AG04449 (cell line): ENCODE data around the gene RAI1.

ENCODE experiments used
- CTCF ChIA-PET: fragments of 350-600 bp; formaldehyde crosslinking; extraction: SDS; loops from one replicate; lab custom pipeline; 2021; ENCODE audit warnings: antibody characterized with exemption; lab: Yijun Ruan, JAX
- POLR2A ChIA-PET: fragments of 400-600, 350-600 bp; formaldehyde crosslinking; extraction: SDS; loops from one replicate; lab custom pipeline; 2020; ENCODE audit warnings: antibody characterized with exemption, inconsistent platforms; lab: Yijun Ruan, JAX
- DNase-seq: peaks from one replicate; pipeline ENCODE4 v3.0.0-alpha.2; 2010; ENCODE audit warnings: low read depth, low spot score
- H3K4me3 ChIP-seq: 2 replicates; pipeline ENCODE4 v1.5.1; 2011; ENCODE audit warnings: low read depth, mild to moderate bottlenecking, control low read depth, low read length
- TF ChIP-seq, protein P1 (sequence below): IDR thresholded peaks from one replicate; pipeline ENCODE4 v1.5.1; 2011; ENCODE audit warnings: mild to moderate bottlenecking, moderate library complexity, low read length, control low read depth, inconsistent platforms; ENCODE audit not compliant: insufficient read depth; ENCODE audit errors: missing control alignments

RAI1 gene

DNA sequence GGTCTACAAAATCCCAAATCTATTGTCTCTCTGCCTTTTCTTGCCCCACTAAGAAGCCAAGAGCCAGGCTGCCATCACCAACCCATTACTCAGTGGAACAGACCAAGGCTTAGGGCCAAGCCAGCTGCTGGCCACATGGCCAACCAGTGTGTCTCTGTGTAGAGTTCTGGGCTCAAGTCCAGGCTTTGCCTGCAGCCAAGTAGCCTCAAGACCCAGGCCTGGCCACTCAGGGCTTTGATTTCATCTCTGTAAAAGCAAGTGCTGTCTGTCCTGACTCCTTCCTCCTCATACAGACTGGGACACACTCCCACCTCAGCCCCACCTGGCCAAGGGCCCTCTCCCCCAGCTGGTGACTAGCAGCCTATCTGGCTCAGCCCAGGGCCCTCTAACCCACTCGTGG is 140.9 kb downstream of the RAI1 start:
- H3K4me3 ChIP-seq = no peak overlapping the region
- ChIA-PET POLR2A (no interaction called here), CTCF (interaction anchor here (1.0 to 3.6 kb wide), 4 partner anchors 10 to 325 kb away, joined by 3 to 37 read pairs (median 3); no protein-coding TSS in a partner anchor)
- DNase-seq = no peak
- TF ChIP-seq, protein P1, sequence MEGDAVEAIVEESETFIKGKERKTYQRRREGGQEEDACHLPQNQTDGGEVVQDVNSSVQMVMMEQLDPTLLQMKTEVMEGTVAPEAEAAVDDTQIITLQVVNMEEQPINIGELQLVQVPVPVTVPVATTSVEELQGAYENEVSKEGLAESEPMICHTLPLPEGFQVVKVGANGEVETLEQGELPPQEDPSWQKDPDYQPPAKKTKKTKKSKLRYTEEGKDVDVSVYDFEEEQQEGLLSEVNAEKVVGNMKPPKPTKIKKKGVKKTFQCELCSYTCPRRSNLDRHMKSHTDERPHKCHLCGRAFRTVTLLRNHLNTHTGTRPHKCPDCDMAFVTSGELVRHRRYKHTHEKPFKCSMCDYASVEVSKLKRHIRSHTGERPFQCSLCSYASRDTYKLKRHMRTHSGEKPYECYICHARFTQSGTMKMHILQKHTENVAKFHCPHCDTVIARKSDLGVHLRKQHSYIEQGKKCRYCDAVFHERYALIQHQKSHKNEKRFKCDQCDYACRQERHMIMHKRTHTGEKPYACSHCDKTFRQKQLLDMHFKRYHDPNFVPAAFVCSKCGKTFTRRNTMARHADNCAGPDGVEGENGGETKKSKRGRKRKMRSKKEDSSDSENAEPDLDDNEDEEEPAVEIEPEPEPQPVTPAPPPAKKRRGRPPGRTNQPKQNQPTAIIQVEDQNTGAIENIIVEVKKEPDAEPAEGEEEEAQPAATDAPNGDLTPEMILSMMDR = no peak

DNA sequence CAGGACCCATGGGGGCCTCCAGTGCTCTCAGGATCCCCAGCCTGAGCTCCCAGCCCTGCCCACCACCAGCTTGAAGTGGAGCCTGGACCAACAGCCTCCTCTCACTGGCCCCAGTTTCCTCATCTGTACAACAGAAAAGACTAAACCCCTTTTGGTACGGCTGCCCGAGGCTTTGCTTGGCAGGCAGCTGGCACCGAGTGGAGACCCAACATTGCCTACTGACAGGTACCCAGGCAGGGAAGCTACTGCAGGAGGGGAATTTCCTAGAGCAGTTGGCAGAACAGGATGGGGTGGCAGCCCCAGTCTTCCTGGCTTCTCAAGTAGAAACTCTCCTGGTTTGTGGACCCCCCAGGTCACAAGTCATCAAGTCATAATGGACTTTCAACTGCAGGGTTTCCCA is 141.4 kb downstream of the RAI1 start:
- POLR2A ChIA-PET = no interaction called here
- H3K4me3 ChIP-seq = peak overlapping the region; percentile 53; the same call in 1 of the 2 replicates
- no peak for DNase-seq
- TF ChIP-seq, protein P1 = no peak
- CTCF ChIA-PET = interaction anchor here (1.0 to 3.6 kb wide), 3 partner anchors 10 to 326 kb away, joined by 3 to 37 read pairs (median 3); no protein-coding TSS in a partner anchor

DNA sequence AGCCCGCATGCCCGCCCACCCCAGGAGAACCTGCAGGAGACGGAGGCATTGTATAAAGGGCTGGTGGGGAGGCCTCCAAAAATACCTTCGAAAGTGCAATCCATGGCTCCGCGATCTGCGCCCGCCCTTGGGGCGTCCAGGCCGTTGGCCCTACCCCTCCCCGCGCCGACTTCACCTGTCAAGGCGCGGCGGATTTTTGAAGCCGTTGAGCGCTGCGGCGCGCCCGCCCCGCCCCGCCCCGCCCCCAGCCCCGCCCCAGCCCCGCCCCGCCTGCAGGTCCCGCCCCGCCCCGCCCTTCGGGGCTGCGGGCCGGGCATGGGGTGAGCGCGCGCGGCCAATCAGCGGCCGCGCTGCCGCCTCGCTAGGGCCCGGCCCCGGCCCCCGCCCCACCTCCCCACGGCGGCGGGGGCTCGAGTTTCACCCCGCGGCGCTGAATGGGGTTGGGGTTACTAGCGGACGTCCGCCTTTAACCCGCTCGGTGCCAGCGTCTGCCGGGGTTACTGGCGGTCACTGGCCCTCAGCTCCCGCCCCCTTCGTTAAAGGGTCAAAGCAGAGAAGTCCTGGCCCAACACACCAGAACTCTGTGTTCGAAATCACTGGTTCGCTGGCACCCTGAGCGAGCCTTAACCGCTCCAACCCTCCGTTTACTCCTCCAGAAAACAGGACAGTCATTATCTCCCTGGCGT is 142.3 kb downstream of the RAI1 start:
- ChIA-PET CTCF (interaction anchor here (0.8 to 4.5 kb wide), 2 partner anchors 11 to 93 kb away, joined by 3 to 21 read pairs; no protein-coding TSS in a partner anchor), POLR2A (interaction anchor here (0.7 to 0.9 kb wide), 2 partner anchors 9 to 12 kb away, joined by 3 read pairs; no protein-coding TSS in a partner anchor)
- TF ChIP-seq, protein P1 = no peak

DNA sequence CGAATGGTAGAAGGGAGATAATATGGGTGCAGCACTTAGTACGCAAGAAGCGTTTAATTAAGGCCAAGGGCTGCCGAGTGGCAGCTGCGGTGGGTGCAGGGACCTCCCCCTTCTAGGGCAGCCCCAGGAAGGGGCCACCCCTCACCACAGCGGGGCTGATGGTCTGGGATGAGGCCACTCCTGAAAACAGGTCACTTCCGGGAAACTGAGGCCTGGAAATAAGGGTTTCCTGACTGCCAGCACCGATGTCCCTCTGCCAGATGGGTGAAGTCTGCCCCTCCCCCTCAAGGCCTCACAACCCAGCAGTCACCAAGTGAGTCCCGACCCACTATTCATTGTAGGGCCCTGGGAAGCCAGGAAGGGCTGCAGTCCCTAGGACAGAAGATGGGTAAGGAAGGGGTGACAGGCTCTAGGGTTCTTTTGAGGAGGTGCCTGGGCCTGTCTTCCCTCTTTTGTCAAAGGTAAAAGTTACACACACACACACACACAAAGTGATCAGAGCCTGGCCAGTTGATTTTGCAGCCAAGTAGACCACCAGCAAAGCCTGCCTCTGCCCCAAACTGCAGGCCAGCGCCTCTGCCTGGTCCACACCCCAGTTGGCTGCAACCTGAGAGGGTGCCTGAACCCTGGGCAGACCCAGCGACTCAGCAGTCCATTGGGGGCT is 143.0 kb downstream of the RAI1 start:
- ChIA-PET POLR2A (interaction anchor here (0.9 to 1.4 kb wide), 2 partner anchors 9 to 12 kb away, joined by 3 to 6 read pairs; partner anchors contain the start of gene SREBF1), CTCF (interaction anchor here (0.8 to 4.5 kb wide), 2 partner anchors 12 to 94 kb away, joined by 3 to 21 read pairs; no protein-coding TSS in a partner anchor)
- no peak for DNase-seq
- TF ChIP-seq, protein P1 = no peak
- peak overlapping the region; percentile 36 for H3K4me3 ChIP-seq

More for the DNA sequence above, 142.3 kb downstream of the RAI1 start:
- no peak for DNase-seq
- H3K4me3 ChIP-seq = peak overlapping the region; percentile 53

DNA sequence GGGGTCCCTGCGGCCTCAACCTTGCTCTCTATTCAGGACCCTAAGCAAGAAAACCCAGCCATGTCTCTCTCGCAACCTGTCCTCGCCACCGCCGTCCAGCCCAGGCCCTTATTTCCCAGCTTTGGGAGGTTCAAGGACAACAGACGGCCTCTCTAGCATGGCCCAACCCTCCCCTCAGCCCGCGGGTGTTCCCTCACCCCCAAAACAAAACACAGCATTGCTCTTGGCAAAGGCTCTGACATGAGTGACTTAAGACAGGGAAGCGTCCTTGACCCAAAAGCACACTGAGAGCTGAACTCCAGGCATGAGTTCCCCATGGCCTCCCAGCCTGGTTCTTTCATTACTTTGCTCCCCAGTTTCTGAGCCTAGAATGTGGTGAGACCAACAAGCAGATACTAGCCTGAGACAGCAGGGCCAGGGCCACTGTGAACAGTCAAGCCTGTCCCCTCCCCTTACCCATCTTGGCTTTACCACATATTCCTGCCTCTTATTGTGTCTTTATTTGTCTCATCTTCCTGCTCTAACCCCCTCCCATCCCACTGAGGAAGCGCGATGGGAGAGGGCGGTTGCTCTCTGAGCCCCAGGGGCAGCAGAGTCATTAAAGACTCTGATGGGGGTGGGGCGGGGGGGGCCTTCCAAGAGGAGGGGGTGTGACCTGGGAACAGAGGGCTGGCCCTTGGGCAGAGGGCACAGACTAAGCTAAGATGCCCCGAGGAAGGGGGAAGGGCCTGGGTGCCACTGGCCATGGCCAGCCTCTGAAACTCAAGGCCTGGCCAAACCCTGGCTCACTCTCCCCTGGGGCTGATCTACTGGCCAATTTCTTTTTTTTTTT is 143.7 kb downstream of the RAI1 start:
- no peak overlapping the region for H3K4me3 ChIP-seq
- CTCF ChIA-PET = interaction anchor here (1.2 to 4.5 kb wide), 3 partner anchors 12 to 35 kb away, joined by 3 to 21 read pairs (median 4); no protein-coding TSS in a partner anchor
- no peak for DNase-seq
- POLR2A ChIA-PET = interaction anchor here (1.4 kb wide), 1 partner anchor 11 kb away, joined by 6 read pairs; the partner anchor contains the start of gene SREBF1
- TF ChIP-seq, protein P1 = no peak
